C4-2B (cell line): ENCODE results near the gene LEMD1.

ENCODE experiments used
- CTCF ChIP-seq: fragments of 450-650 bp; conservative IDR thresholded peaks from 2 replicates; pipeline ENCODE4 v1.5.1; 2017; ENCODE audit warnings: mild to moderate bottlenecking
- ZFX ChIP-seq: fragments of 450-650 bp; IDR thresholded peaks from 2 replicates; pipeline ENCODE4 v1.6.1; 2017

GRCh38 chr1:205450448-205450847 is 28.6 kb upstream of the LEMD1 start:
- no peak for TF ChIP-seq CTCF
- no peak for TF ChIP-seq ZFX
